ENCODE results near the gene THADA. TPM values are rescaled to one million over a fixed set of nuclear protein-coding genes. Genes with fewer than 3 reads are reported as not detected.

THADA gene
- total and polyA plus RNA-seq, 7 donors: 4.4 to 35.2 (median 20.2) TPM

DNA sequence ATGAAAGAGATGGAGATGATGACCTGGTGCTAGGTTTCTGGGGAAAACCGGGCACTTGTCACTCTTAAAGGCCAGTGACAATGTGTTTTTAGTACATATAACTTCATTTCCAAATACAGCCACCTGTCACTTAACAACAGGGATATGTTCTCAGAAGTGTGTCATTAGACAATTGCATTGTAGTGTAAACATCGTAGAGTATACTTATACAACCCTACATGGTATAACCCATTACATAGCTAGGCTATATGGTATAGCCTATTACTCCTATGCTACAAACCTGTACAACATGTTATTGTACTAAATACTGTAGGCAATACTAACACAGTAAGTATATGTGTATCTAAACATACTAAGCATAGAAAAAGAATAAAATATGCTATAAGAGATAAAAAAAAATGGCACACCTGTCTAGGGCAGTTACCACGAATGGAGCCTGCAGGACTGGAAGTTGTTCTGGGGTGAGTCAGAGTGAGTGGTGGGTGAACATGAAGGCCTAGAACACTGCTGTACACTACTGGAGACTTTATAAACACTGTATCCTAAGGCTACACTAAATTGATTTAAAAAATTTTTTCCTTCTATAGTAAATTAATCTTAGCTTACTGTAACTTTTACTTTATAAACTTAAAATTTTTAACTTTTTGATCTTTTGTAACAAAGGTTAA is 123.2 kb downstream of the THADA start:
- Histone ChIP-seq H3K36me3 (no peaks in the 10 kb centered on the region), H3K4me1 (peaks cover 0 to 60% (median 24%) of the 10 kb centered on the region in 4 donors), H3K27ac (no peak overlapping the region), H3K9me3 (no peaks in the 10 kb centered on the region), H3K27me3 (no peaks in the 10 kb centered on the region), H3K4me3 (no peak overlapping the region)
- no peak for DNase-seq
- intact Hi-C loops (cut with DNase I): loop anchor here (5.0 kb wide), 1 partner anchor 70 kb away; no protein-coding TSS in a partner anchor
- TF ChIP-seq EP300 (IDR thresholded peaks at IDR 0.05) (no peak), POLR2A (IDR thresholded peaks at IDR 0.05) (no peak), POLR2AphosphoS5 (IDR thresholded peaks at IDR 0.05) (no peak)
- TF ChIP-seq, protein P1, sequence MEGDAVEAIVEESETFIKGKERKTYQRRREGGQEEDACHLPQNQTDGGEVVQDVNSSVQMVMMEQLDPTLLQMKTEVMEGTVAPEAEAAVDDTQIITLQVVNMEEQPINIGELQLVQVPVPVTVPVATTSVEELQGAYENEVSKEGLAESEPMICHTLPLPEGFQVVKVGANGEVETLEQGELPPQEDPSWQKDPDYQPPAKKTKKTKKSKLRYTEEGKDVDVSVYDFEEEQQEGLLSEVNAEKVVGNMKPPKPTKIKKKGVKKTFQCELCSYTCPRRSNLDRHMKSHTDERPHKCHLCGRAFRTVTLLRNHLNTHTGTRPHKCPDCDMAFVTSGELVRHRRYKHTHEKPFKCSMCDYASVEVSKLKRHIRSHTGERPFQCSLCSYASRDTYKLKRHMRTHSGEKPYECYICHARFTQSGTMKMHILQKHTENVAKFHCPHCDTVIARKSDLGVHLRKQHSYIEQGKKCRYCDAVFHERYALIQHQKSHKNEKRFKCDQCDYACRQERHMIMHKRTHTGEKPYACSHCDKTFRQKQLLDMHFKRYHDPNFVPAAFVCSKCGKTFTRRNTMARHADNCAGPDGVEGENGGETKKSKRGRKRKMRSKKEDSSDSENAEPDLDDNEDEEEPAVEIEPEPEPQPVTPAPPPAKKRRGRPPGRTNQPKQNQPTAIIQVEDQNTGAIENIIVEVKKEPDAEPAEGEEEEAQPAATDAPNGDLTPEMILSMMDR (IDR thresholded peaks at IDR 0.05): no peak
- WGBS, 2 donors: 38 to 83% methylated on average over 3 of the region's 3 CpGs

GRCh38 chr2:43469713-43470112 is 126.1 kb downstream of the THADA start:
- no peaks in the 10 kb centered on the region for H3K27me3 ChIP-seq
- H3K9me3 ChIP-seq: no peaks in the 10 kb centered on the region
- no peaks in the 10 kb centered on the region for H3K36me3 ChIP-seq
- H3K4me1 ChIP-seq: peaks cover 0 to 54% (median 31%) of the 10 kb centered on the region in 4 donors
- intact Hi-C loops (cut with DNase I): loop anchor here (5.0 kb wide), 2 partner anchors 67 to 217 kb away; no protein-coding TSS in a partner anchor
- DNase-seq: no peak
- no peak overlapping the region for H3K27ac ChIP-seq
- TF ChIP-seq EP300 (IDR thresholded peaks at IDR 0.05): no peak
- TF ChIP-seq, protein P1 (IDR thresholded peaks at IDR 0.05): no peak
- TF ChIP-seq POLR2AphosphoS5 (IDR thresholded peaks at IDR 0.05): no peak
- no peak for TF ChIP-seq POLR2A (IDR thresholded peaks at IDR 0.05)
- H3K4me3 ChIP-seq: no peak overlapping the region
- WGBS, 2 donors: 25 to 64% methylated on average over 3 of the region's 3 CpGs

- peak overlapping the region in 3 of 4 donors; percentile 57 to 76 (median 72) for H3K27ac ChIP-seq
- no peaks in the 10 kb centered on the region for H3K9me3 ChIP-seq
- H3K4me1 ChIP-seq: peaks cover 0 to 54% (median 37%) of the 10 kb centered on the region in 4 donors
- no peak for DNase-seq
- no peak overlapping the region for H3K4me3 ChIP-seq
- 66 to 80% methylated on average over 3 of the region's 3 CpGs for WGBS, 2 donors
- intact Hi-C loops (cut with DNase I): loop anchor here (5.0 kb wide), 1 partner anchor 217 kb away; no protein-coding TSS in a partner anchor
- TF ChIP-seq, protein P1 (IDR thresholded peaks at IDR 0.05): no peak
- no peak for TF ChIP-seq EP300 (IDR thresholded peaks at IDR 0.05)
- TF ChIP-seq POLR2AphosphoS5 (IDR thresholded peaks at IDR 0.05): no peak
- TF ChIP-seq POLR2A (IDR thresholded peaks at IDR 0.05): no peak
- no peaks in the 10 kb centered on the region for H3K36me3 ChIP-seq
- H3K27me3 ChIP-seq: no peaks in the 10 kb centered on the region
Observed at GRCh38 chr2:43469094-43469493, 126.7 kb downstream of the THADA start.

DNA sequence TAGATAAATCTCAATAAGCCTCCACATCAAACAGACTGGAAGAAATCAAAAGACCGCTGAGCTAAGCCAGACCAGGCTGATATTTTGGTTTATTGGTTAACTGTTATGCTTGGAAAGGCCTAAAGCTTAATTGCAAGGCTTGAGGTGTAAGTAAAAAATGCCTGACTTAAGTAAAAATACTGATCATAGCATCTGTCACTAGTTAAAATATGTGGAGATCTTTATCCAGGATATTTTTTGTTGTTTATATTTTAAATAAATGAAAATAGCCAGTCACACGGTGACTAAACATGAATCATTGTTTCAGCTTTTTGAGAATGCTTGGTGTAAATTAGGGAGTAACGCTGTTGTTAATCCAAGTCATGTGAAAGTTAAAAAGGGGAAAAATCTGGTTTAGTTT is 127.9 kb downstream of the THADA start:
- no peaks in the 10 kb centered on the region for H3K27me3 ChIP-seq
- WGBS, 2 donors: 72 to 87% methylated on average over 3 of the region's 3 CpGs
- intact Hi-C loops (cut with DNase I): loop anchor here (5.0 kb wide), 1 partner anchor 216 kb away; no protein-coding TSS in a partner anchor
- no peaks in the 10 kb centered on the region for H3K9me3 ChIP-seq
- no peak overlapping the region for H3K4me3 ChIP-seq
- TF ChIP-seq POLR2AphosphoS5 (IDR thresholded peaks at IDR 0.05) (peak in 3 of 4 donors; percentile 41 to 66 (median 58)), EP300 (IDR thresholded peaks at IDR 0.05) (no peak)
- peak overlapping the region; percentile 51 to 76 (median 64) for H3K27ac ChIP-seq
- no peaks in the 10 kb centered on the region for H3K36me3 ChIP-seq
- DNase-seq: no peak
- H3K4me1 ChIP-seq: peaks cover 0 to 63% (median 49%) of the 10 kb centered on the region in 4 donors

DNA sequence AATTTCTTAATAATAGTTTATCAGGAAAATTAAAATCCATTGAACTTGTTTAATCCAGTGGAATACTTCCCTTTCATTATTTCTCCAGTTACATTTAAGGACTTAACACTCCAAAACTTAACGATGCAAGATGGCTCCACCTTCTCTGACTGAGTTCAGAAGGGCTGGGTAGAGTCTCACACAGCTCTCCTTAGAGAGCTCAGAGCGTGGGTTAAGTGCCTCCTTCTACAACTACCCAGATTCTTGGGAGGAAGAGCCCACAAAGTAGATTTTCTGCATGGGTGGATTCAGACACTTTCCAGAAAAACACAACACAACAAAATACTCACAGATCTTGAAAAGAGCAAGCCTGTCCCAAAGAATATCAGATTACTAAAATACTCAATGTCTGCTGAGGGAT is 130.6 kb downstream of the THADA start:
- no peaks in the 10 kb centered on the region for H3K27me3 ChIP-seq
- intact Hi-C loops (cut with DNase I): loop anchor here (5.0 kb wide), 1 partner anchor 213 kb away; no protein-coding TSS in a partner anchor
- no peaks in the 10 kb centered on the region for H3K9me3 ChIP-seq
- H3K27ac ChIP-seq: peak overlapping the region; percentile 59 to 71 (median 70)
- DNase-seq: no peak
- 87% methylated on average over 2 of the region's 2 CpGs for WGBS, 2 donors
- no peaks in the 10 kb centered on the region for H3K36me3 ChIP-seq
- no peak overlapping the region for H3K4me3 ChIP-seq
- TF ChIP-seq EP300 (IDR thresholded peaks at IDR 0.05): no peak
- TF ChIP-seq POLR2A (IDR thresholded peaks at IDR 0.05): no peak
- TF ChIP-seq, protein P1 (IDR thresholded peaks at IDR 0.05): no peak
- TF ChIP-seq POLR2AphosphoS5 (IDR thresholded peaks at IDR 0.05): no peak
- peaks cover 0 to 89% (median 70%) of the 10 kb centered on the region in 4 donors for H3K4me1 ChIP-seq
